ENCODE data around the gene CHST4.

- TF ChIP-seq CTCF (conservative IDR thresholded peaks at IDR 0.05; ENCODE audit: low read length) (peak; percentile 75), EZH2phosphoT487 (IDR thresholded peaks at IDR 0.05; ENCODE audit: borderline replicate concordance) (no peak)
Observed at GRCh38 chr16:71542377-71542776, 16.2 kb downstream of the CHST4 start.

Measured in Loucy (cell line).